AG09309 (cell line): ENCODE measurements around the gene GABBR2.

Experiments
- DNase-seq: peaks from one replicate; pipeline ENCODE4 v3.0.0-alpha.2; 2010; ENCODE audit warnings: low read depth
- H3K4me3 ChIP-seq: 2 replicates; pipeline ENCODE4 v1.5.1; 2011; ENCODE audit warnings: mild to moderate bottlenecking, low read depth, low read length, moderate library complexity; ENCODE audit not compliant: control insufficient read depth
- CTCF ChIP-seq: IDR thresholded peaks from 2 replicates; pipeline ENCODE4 v1.5.1; 2011; ENCODE audit warnings: mild to moderate bottlenecking, low read depth, low read length, inconsistent platforms; ENCODE audit not compliant: insufficient read depth, control insufficient read depth; ENCODE audit errors: missing control alignments

GABBR2 gene

GRCh38 chr9:98342098-98342819 lies 366.5 kb downstream of the GABBR2 start:
- no peak for TF ChIP-seq CTCF
- no peak overlapping the region for H3K4me3 ChIP-seq
- DNase-seq, result no peak

- no peak for TF ChIP-seq CTCF
- no peak for DNase-seq
- H3K4me3 ChIP-seq, result no peak overlapping the region
These were observed 367.3 kb downstream of the GABBR2 start for GRCh38 chr9:98341157-98342097.

- no peak for TF ChIP-seq CTCF
- H3K4me3 ChIP-seq, result no peak overlapping the region
- DNase-seq, result no peak
These were observed 368.5 kb downstream of the GABBR2 start for GRCh38 chr9:98339987-98340800.

GRCh38 chr9:98335661-98336060 lies 373.1 kb downstream of the GABBR2 start:
- no peak for TF ChIP-seq CTCF
- DNase-seq, result no peak
- no peak overlapping the region for H3K4me3 ChIP-seq

GRCh38 chr9:98334796-98335195 lies 373.9 kb downstream of the GABBR2 start:
- TF ChIP-seq CTCF, result no peak
- no peak for DNase-seq
- no peak overlapping the region for H3K4me3 ChIP-seq
